NCI-H146 treated with DMSO at 0.1 percent for 48 hours (cell line): ENCODE measurements around the gene ACY1.

Experiments used
- DNase-seq: peaks from one replicate; lab custom pipeline; 2025; ENCODE audit not compliant: unreplicated experiment; lab: John Stamatoyannopoulos, UW

ACY1 gene

GRCh38 chr3:51945926-51946705 lies 37.2 kb upstream of the ACY1 start:
- DNase-seq, result no peak

- DNase-seq, result no peak
Observed at GRCh38 chr3:51946796-51947195, 36.5 kb upstream of the ACY1 start.

GRCh38 chr3:51947215-51947900 lies 36.0 kb upstream of the ACY1 start:
- no peak for DNase-seq

- DNase-seq, result no peak
Observed at GRCh38 chr3:51948016-51948580, 35.2 kb upstream of the ACY1 start.

GRCh38 chr3:51949121-51949520 lies 34.2 kb upstream of the ACY1 start:
- no peak for DNase-seq

GRCh38 chr3:51950899-51951298 lies 32.4 kb upstream of the ACY1 start:
- DNase-seq, result no peak

- no peak for DNase-seq
Observed at GRCh38 chr3:51953445-51953844, 29.9 kb upstream of the ACY1 start.

GRCh38 chr3:51954105-51954504 lies 29.2 kb upstream of the ACY1 start:
- no peak for DNase-seq

- no peak for DNase-seq
Observed at GRCh38 chr3:51954713-51955112, 28.6 kb upstream of the ACY1 start.

- no peak for DNase-seq
Observed at GRCh38 chr3:51955175-51955892, 28.0 kb upstream of the ACY1 start, which contains the start of gene GPR62. Gene GPR62, plus strand, starts transcription at chr3:51955381. Its CDS starts 272 bp downstream, at chr3:51955653.

- DNase-seq, result no peak
Observed at GRCh38 chr3:51955893-51956770, 27.2 kb upstream of the ACY1 start.

- DNase-seq, result no peak
Observed at GRCh38 chr3:51957520-51958205, 25.7 kb upstream of the ACY1 start.

- no peak for DNase-seq
Observed at GRCh38 chr3:51958603-51959521, 24.5 kb upstream of the ACY1 start.

GRCh38 chr3:51959651-51960050 lies 23.7 kb upstream of the ACY1 start:
- no peak for DNase-seq

GRCh38 chr3:51960386-51960785 lies 22.9 kb upstream of the ACY1 start:
- DNase-seq, result no peak

- DNase-seq, result no peak
Observed at GRCh38 chr3:51961011-51961410, 22.3 kb upstream of the ACY1 start.

GRCh38 chr3:51961602-51962569 lies 21.4 kb upstream of the ACY1 start:
- DNase-seq, result no peak
